ENCODE measurements around the gene EFNB2. TPM values are rescaled to one million over a fixed set of nuclear protein-coding genes. Genes with fewer than 3 reads are reported as not detected.

Gene EFNB2
- total RNA-seq, 1 experiment from 2014 or later = 5.2 TPM

- no peak for TF ChIP-seq EZH2 (IDR thresholded peaks at IDR 0.05; ENCODE audit: borderline replicate concordance, low read depth, low read length, poor library complexity, severe bottlenecking)
- TF ChIP-seq CTCF (conservative IDR thresholded peaks at IDR 0.05; ENCODE audit: low read depth, low read length) = no peak
- no TSS peak for BruUV-seq (replicated peaks)
- ChIA-PET POLR2A (ENCODE audit: low non-redundant PET) (no interaction called here), CTCF (no interaction called here)
- H3K27me3 ChIP-seq (replicated peaks; ENCODE audit: insufficient read depth, low read depth, low read length, poor library complexity) = no peaks in the 10 kb centered on the region
- H3K9me3 ChIP-seq (ENCODE audit: low read depth, low read length, poor library complexity, severe bottlenecking) = no peaks in the 10 kb centered on the region
- H3K27ac ChIP-seq (ENCODE audit: low read depth, low read length, poor library complexity, severe bottlenecking) = no peak overlapping the region
- intact Hi-C loops (cut with micrococcal nuclease; ENCODE audit: unreplicated experiment) = no loop called here
- H3K4me3 ChIP-seq (ENCODE audit: low read depth, low read length, poor library complexity, severe bottlenecking) = no peak overlapping the region
- peaks cover 29% of the 10 kb centered on the region for H3K4me1 ChIP-seq (ENCODE audit: insufficient read depth, low read length, poor library complexity, severe bottlenecking)
- no peak for DNase-seq (ENCODE audit: low spot score)
- peaks cover 26% of the 10 kb centered on the region for H3K36me3 ChIP-seq (ENCODE audit: insufficient read depth, low read length, poor library complexity, severe bottlenecking)
Observed at GRCh38 chr13:106561551-106562170, 26.2 kb upstream of the EFNB2 start.

GRCh38 chr13:106560821-106561220 lies 25.4 kb upstream of the EFNB2 start:
- ChIA-PET POLR2A (ENCODE audit: low non-redundant PET) (no interaction called here), CTCF (no interaction called here)
- peaks cover 26% of the 10 kb centered on the region for H3K4me1 ChIP-seq (ENCODE audit: insufficient read depth, low read length, poor library complexity, severe bottlenecking)
- TF ChIP-seq CTCF (conservative IDR thresholded peaks at IDR 0.05; ENCODE audit: low read depth, low read length) (no peak), EZH2 (IDR thresholded peaks at IDR 0.05; ENCODE audit: borderline replicate concordance, low read depth, low read length, poor library complexity, severe bottlenecking) (no peak)
- peaks cover 34% of the 10 kb centered on the region for H3K36me3 ChIP-seq (ENCODE audit: insufficient read depth, low read length, poor library complexity, severe bottlenecking)
- no peak overlapping the region for H3K27ac ChIP-seq (ENCODE audit: low read depth, low read length, poor library complexity, severe bottlenecking)
- H3K9me3 ChIP-seq (ENCODE audit: low read depth, low read length, poor library complexity, severe bottlenecking) = no peaks in the 10 kb centered on the region
- BruUV-seq (replicated peaks) = no TSS peak
- intact Hi-C loops (cut with micrococcal nuclease; ENCODE audit: unreplicated experiment) = no loop called here
- no peaks in the 10 kb centered on the region for H3K27me3 ChIP-seq (replicated peaks; ENCODE audit: insufficient read depth, low read depth, low read length, poor library complexity)
- H3K4me3 ChIP-seq (ENCODE audit: low read depth, low read length, poor library complexity, severe bottlenecking) = no peak overlapping the region
- no peak for DNase-seq (ENCODE audit: low spot score)

- Histone ChIP-seq H3K9me3 (ENCODE audit: low read depth, low read length, poor library complexity, severe bottlenecking) (no peaks in the 10 kb centered on the region), H3K4me3 (ENCODE audit: low read depth, low read length, poor library complexity, severe bottlenecking) (no peak overlapping the region), H3K27me3 (replicated peaks; ENCODE audit: insufficient read depth, low read depth, low read length, poor library complexity) (no peaks in the 10 kb centered on the region), H3K36me3 (ENCODE audit: insufficient read depth, low read length, poor library complexity, severe bottlenecking) (peaks cover 57% of the 10 kb centered on the region), H3K27ac (ENCODE audit: low read depth, low read length, poor library complexity, severe bottlenecking) (no peak overlapping the region), H3K4me1 (ENCODE audit: insufficient read depth, low read length, poor library complexity, severe bottlenecking) (peaks cover 11% of the 10 kb centered on the region)
- TF ChIP-seq EZH2 (IDR thresholded peaks at IDR 0.05; ENCODE audit: borderline replicate concordance, low read depth, low read length, poor library complexity, severe bottlenecking) (no peak), CTCF (conservative IDR thresholded peaks at IDR 0.05; ENCODE audit: low read depth, low read length) (no peak)
- intact Hi-C loops (cut with micrococcal nuclease; ENCODE audit: unreplicated experiment) = no loop called here
- ChIA-PET CTCF (no interaction called here), POLR2A (ENCODE audit: low non-redundant PET) (no interaction called here)
- no peak for DNase-seq (ENCODE audit: low spot score)
- no TSS peak for BruUV-seq (replicated peaks)
Observed at GRCh38 chr13:106558527-106558926, 23.1 kb upstream of the EFNB2 start.
